Adrenal gland (tissue), 12 donors: ENCODE data around the gene CAPS2. TPM values are rescaled to one million over a fixed set of nuclear protein-coding genes. Genes with fewer than 3 reads are reported as not detected.

Experiments used
- DNase-seq, 7 donors: peaks; one replicate each; pipeline ENCODE4 v3.0.0-alpha.2; 2019 to 2020
- H3K27ac ChIP-seq, 5 donors: fragments of 200-600 bp; sonication (generic) in 4 of 5; 1 replicate in 3 of 5; 2 replicates in 2 of 5; pipeline versions ENCODE4 v1.5.1 to v1.8.0; 2016 to 2020; ENCODE audit warnings: mild to moderate bottlenecking in 1 of 5
- H3K27me3 ChIP-seq: fragments of 200-600 bp; 2 replicates; pipeline ENCODE4 v1.8.0; 2021
- H3K36me3 ChIP-seq, 2 donors: fragments of 200-600 bp; replicated peaks in 1 of 2; 1 replicate in 1 of 2; 2 replicates in 1 of 2; pipeline versions ENCODE4 v1.5.1 to v1.8.0; 2018 to 2022
- H3K4me1 ChIP-seq, 2 donors: fragments of 200-600 bp; replicated peaks in 1 of 2; 1 replicate in 1 of 2; 2 replicates in 1 of 2; pipeline versions ENCODE4 v1.5.1 to v1.8.0; 2018 to 2021
- H3K4me3 ChIP-seq, 4 donors: fragments of 200-600 bp; sonication (generic) in 3 of 4; one replicate each; pipeline ENCODE4 v1.5.1; 2016 to 2018
- H3K9me3 ChIP-seq, 3 donors: fragments of 200-600 bp; sonication (generic) in 1 of 3; replicated peaks in 1 of 3; 1 replicate in 2 of 3; 2 replicates in 1 of 3; pipeline versions ENCODE4 v1.5.1 to v1.8.0; 2016 to 2021
- CTCF ChIP-seq, 6 experiments: fragments of 450-650 bp in 4 of 6; fragments of 200-600 bp in 2 of 6; sonication (generic) in 1 of 6; IDR thresholded peaks; 1 replicate in 5 of 6; 2 replicates in 1 of 6; pipeline versions ENCODE4 v1.5.1 to v1.8.0; 2016 to 2021; ENCODE audit warnings: antibody characterized with exemption in 6 of 6, mild to moderate bottlenecking in 2 of 6, moderate library complexity in 1 of 6
- POLR2A ChIP-seq, 2 donors: fragments of 450-650 bp; IDR thresholded peaks; one replicate each; pipeline ENCODE4 v1.6.1; 2017; ENCODE audit warnings: antibody characterized with exemption in 2 of 2, mild to moderate bottlenecking in 2 of 2, moderate library complexity in 1 of 2
- WGBS, 4 donors: extraction: QIAGEN DNeasy Blood & Tissue Kit in 2 of 4; methylation state at CpG; one replicate each; pipeline versions ENCODE4 v1.1.5 to v1.1.7; 2013 to 2017; 5-methylcytosine and 5-hydroxymethylcytosine counted together
- intact Hi-C, 2 donors: fragments of 100-400 bp; cut with DNase I; formaldehyde crosslinking; loops; one replicate each; pipeline versions ENCODE4 v1.14.1 to v1.15.0; 2022 to 2023
- polyA plus RNA-seq, 3 donors: library from polyadenylated mRNA; stranded (reverse); fragments of 200-250 nt in 2 of 3; fragments of 350-450 nt in 1 of 3; fragmentation: Illumina TruSeq in 1 of 3; extraction: RNeasy Lipid Tissue Mini Kit (QIAGEN cat#74804) in 1 of 3; gene quantifications; one replicate each; pipeline ENCODE4 v1.2.3, GENCODE V29; 2013 to 2014
- total RNA-seq, 9 donors: library from RNA; depleted of rRNA in 4 of 9; stranded (reverse); fragments of >200 nt in 4 of 9; fragments of 120-200 nt in 1 of 9; fragmentation: NEBNext Ultra II Directional in 1 of 9; extraction: Animal tissue kit (Norgen Biotek cat#: 25700) in 1 of 9; gene quantifications; one replicate each; pipeline versions ENCODE4 v1.1.0 to v1.2.4, GENCODE V29; 2013 to 2023
- donor health status: healthy with polysubstance abuse.
- donor health status: Bipolar disorder and iron deficiency.
- donor health status: DM: yes; HTN: yes; CAD: no.
- donor health status: DM: no; HTN: no; CAD: no.
- donor health status: DM: no; HTN: no; CAD: no.
- donor health status: DM: yes; HTN: yes; CAD: no.

CAPS2 gene
- total and polyA plus RNA-seq, 12 donors, result 2.4 to 36.0 (median 12.9) TPM

DNA sequence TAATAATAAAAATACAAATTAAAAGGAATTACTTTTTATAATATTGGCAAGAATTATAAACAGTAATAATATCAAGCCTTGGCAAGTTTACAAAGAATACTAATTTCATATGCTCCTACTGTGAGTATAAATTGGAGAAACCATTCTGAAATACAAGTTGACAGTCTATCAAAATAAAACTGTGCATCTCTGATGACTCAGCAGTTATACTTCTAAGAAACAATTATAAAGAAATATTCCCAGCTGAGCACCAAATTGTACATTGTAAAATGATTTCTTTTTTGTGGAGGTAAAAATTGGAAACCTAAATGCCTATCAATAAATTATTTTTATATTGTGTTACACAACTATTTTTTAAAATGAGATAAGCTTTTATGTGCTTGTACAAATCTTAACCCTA is 85.0 kb downstream of the CAPS2 start:
- H3K4me3 ChIP-seq, result no peak overlapping the region
- no peak for TF ChIP-seq CTCF (IDR thresholded peaks at IDR 0.05)
- no peak for TF ChIP-seq POLR2A (IDR thresholded peaks at IDR 0.05)
- intact Hi-C loops, result no loop called here
- no peaks in the 10 kb centered on the region for H3K4me1 ChIP-seq
- H3K9me3 ChIP-seq, result no peaks in the 10 kb centered on the region
- H3K27ac ChIP-seq, result no peak overlapping the region
- no peaks in the 10 kb centered on the region for H3K27me3 ChIP-seq
- DNase-seq, result no peak
- no peaks in the 10 kb centered on the region for H3K36me3 ChIP-seq

DNA sequence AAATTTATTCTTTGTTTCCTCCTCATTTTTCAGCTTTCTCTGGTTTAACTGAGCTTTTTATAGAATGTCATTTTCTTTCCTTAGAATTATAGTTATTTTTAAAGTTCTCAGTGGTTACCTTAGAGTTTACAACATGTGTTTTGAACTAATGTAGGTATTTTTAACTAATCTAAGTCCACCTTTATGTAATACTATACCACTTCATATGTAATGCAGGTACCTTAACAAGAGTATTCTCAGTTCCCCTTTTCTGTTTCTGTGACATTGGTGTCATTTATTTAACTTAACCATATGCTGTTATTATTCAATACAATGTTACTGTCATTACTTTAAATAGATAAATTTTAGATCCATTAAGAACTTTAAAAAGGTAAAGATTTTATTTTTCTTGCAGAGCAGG is 90.1 kb downstream of the CAPS2 start:
- no peak for DNase-seq
- H3K36me3 ChIP-seq, result no peaks in the 10 kb centered on the region

DNA sequence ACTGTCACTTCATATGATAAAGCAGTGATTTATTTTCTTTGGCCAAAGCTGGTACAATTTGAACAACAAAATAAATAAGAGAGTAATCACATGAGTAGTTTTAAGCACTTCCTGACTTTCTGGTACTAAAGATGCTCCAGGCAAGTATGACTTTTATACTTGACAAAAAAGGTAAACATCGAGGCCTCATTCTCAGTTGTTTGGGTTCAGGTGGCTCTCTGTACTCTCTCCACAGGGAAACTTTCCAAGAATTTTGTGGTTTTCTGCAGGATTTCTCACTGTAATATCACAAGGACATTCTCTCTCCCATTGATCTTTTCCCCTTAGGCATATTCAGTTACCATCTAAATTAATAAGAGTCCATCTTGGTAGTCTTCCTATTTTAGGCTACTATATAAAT is 93.9 kb downstream of the CAPS2 start:
- no peaks in the 10 kb centered on the region for H3K9me3 ChIP-seq
- WGBS, 4 donors, result 38 to 90% (median 85%) methylated on average over 1 of the region's 1 CpG
- H3K4me3 ChIP-seq, result no peak overlapping the region
- no peaks in the 10 kb centered on the region for H3K4me1 ChIP-seq
- intact Hi-C loops, result no loop called here
- no peaks in the 10 kb centered on the region for H3K36me3 ChIP-seq
- no peak for DNase-seq
- TF ChIP-seq CTCF (IDR thresholded peaks at IDR 0.05), result no peak
- no peak overlapping the region for H3K27ac ChIP-seq
- H3K27me3 ChIP-seq, result no peaks in the 10 kb centered on the region

More for the DNA sequence above, 90.1 kb downstream of the CAPS2 start:
- Histone ChIP-seq H3K4me3 (no peak overlapping the region), H3K27ac (no peak overlapping the region), H3K27me3 (no peaks in the 10 kb centered on the region), H3K9me3 (no peaks in the 10 kb centered on the region), H3K4me1 (no peaks in the 10 kb centered on the region)
- TF ChIP-seq POLR2A (IDR thresholded peaks at IDR 0.05), result no peak
- TF ChIP-seq CTCF (IDR thresholded peaks at IDR 0.05), result no peak
- intact Hi-C loops, result no loop called here

- Histone ChIP-seq H3K36me3 (no peaks in the 10 kb centered on the region), H3K4me3 (no peak overlapping the region), H3K27ac (no peak overlapping the region), H3K27me3 (no peaks in the 10 kb centered on the region), H3K4me1 (no peaks in the 10 kb centered on the region), H3K9me3 (no peaks in the 10 kb centered on the region)
- WGBS, 4 donors, result 68 to 86% (median 79%) methylated on average over 1 of the region's 1 CpG
- no peak for DNase-seq
- TF ChIP-seq POLR2A (IDR thresholded peaks at IDR 0.05) (no peak), CTCF (IDR thresholded peaks at IDR 0.05) (no peak)
- intact Hi-C loops, result no loop called here
Measured at GRCh38 chr12:75227132-75227531, 103.0 kb downstream of the CAPS2 start.

Other genes starting within 250 kb of the CAPS2 start
- gene KCNC2, start 120.5 kb downstream of the CAPS2 start, total RNA-seq, result not detected
- gene KCNC2, start 120.5 kb downstream of the CAPS2 start, polyA plus RNA-seq, result not detected
- gene GLIPR1L1, start 4.3 kb upstream of the CAPS2 start, total RNA-seq, result not detected
- gene GLIPR1L1, start 4.3 kb upstream of the CAPS2 start, polyA plus RNA-seq, result not detected
- 1 to 10 TPM in 7 of 9 donors, under 1 TPM in 2; 0.63 to 6.2 (median 1.6) TPM for gene GLIPR1L2, start 60.8 kb upstream of the CAPS2 start, total RNA-seq
- gene GLIPR1L2, start 60.8 kb upstream of the CAPS2 start, polyA plus RNA-seq, result 1 to 10 TPM in 2 of 3 donors, under 1 TPM in 1; 0.51 to 1.6 (median 1.0) TPM
- gene GLIPR1, start 150.4 kb upstream of the CAPS2 start, total RNA-seq, result 10 to 100 TPM in 8 of 9 donors, 1 to 10 TPM in 1; 5.6 to 48.5 (median 26.9) TPM
- gene GLIPR1, start 150.4 kb upstream of the CAPS2 start, polyA plus RNA-seq, result 10 to 100 TPM in 1 of 3 donors, 1 to 10 TPM in 2; 6.7 to 18.3 (median 8.4) TPM
- gene KRR1, start 181.3 kb upstream of the CAPS2 start, total RNA-seq, result 10 to 100 TPM; 18.0 to 87.5 (median 48.4) TPM
- 10 to 100 TPM; 23.7 to 67.8 (median 31.6) TPM for gene KRR1, start 181.3 kb upstream of the CAPS2 start, polyA plus RNA-seq